Liver (tissue), 9 donors: ENCODE measurements around the gene NUBPL. TPM values are rescaled to one million over a fixed set of nuclear protein-coding genes. Genes with fewer than 3 reads are reported as not detected.
"Not testable (repeated sequence)": the region's sequence is repeated elsewhere in the genome, so short reads cannot be mapped to it uniquely, and the experiment has no call there.

Experiments used
- DNase-seq: peaks from one replicate; pipeline ENCODE4 v3.0.0-alpha.2; 2017; ENCODE audit warnings: low spot score
- H3K27ac ChIP-seq, 2 donors: one replicate each; pipeline ENCODE4 v1.7.0; 2013; ENCODE audit warnings: inconsistent platforms in 2 of 2, low read length in 2 of 2, control low read depth in 1 of 2, low read depth in 1 of 2, mild to moderate bottlenecking in 1 of 2
- H3K27me3 ChIP-seq, 4 donors: one replicate each; pipeline versions ENCODE4 v1.6.1 to v1.7.0; 2013; ENCODE audit warnings: low read length in 3 of 4, inconsistent platforms in 1 of 4, mild to moderate bottlenecking in 1 of 4, moderate library complexity in 1 of 4; ENCODE audit not compliant: control insufficient read depth in 4 of 4, insufficient read depth in 4 of 4
- H3K36me3 ChIP-seq, 4 donors: one replicate each; pipeline versions ENCODE4 v1.6.1 to v1.7.0; 2013; ENCODE audit warnings: low read length in 3 of 4, mild to moderate bottlenecking in 3 of 4, low read depth in 1 of 4, moderate library complexity in 1 of 4; ENCODE audit not compliant: control insufficient read depth in 4 of 4, insufficient read depth in 3 of 4
- H3K4me1 ChIP-seq, 4 donors: one replicate each; pipeline versions ENCODE4 v1.6.1 to v1.7.0; 2013; ENCODE audit warnings: low read length in 3 of 4, mild to moderate bottlenecking in 3 of 4, moderate library complexity in 1 of 4; ENCODE audit not compliant: control insufficient read depth in 4 of 4, insufficient read depth in 4 of 4
- H3K4me3 ChIP-seq, 3 donors: one replicate each; pipeline versions ENCODE4 v1.6.1 to v1.7.0; 2013; ENCODE audit warnings: low read length in 3 of 3, control low read depth in 1 of 3, low read depth in 1 of 3, mild to moderate bottlenecking in 1 of 3
- H3K9ac ChIP-seq, 2 donors: one replicate each; pipeline ENCODE4 v1.7.0; 2013; ENCODE audit warnings: low read length in 2 of 2, mild to moderate bottlenecking in 2 of 2, moderate library complexity in 2 of 2, control low read depth in 1 of 2, low read depth in 1 of 2
- H3K9me3 ChIP-seq, 4 donors: one replicate each; pipeline versions ENCODE4 v1.6.1 to v1.7.0; 2013; ENCODE audit warnings: low read length in 3 of 4; ENCODE audit not compliant: control insufficient read depth in 4 of 4
- ATF3 ChIP-seq: IDR thresholded peaks from 2 replicates; pipeline ENCODE4 v1.6.1; 2016; ENCODE audit warnings: antibody characterized with exemption
- CTCF ChIP-seq: fragments of 150-350 bp; IDR thresholded peaks from 2 replicates; pipeline ENCODE4 v1.5.1; 2017; ENCODE audit warnings: improper control_type of control experiment, low read depth, low read length; ENCODE audit not compliant: missing input control
- EGR1 ChIP-seq, 2 donors: IDR thresholded peaks; 2 replicates each; pipeline ENCODE4 v1.6.1; 2016 to 2018; ENCODE audit warnings: antibody characterized with exemption in 2 of 2, low read depth in 2 of 2
- FOXA1 ChIP-seq: IDR thresholded peaks from 2 replicates; pipeline ENCODE4 v1.6.1; 2016; ENCODE audit warnings: antibody characterized with exemption
- FOXA2 ChIP-seq: IDR thresholded peaks from 2 replicates; pipeline ENCODE4 v1.6.1; 2016; ENCODE audit warnings: antibody characterized with exemption
- GABPA ChIP-seq, 2 donors: IDR thresholded peaks in 1 of 2; conservative IDR thresholded peaks in 1 of 2; 2 replicates each; pipeline ENCODE4 v1.6.1; 2016; ENCODE audit warnings: antibody characterized with exemption in 2 of 2, mild to moderate bottlenecking in 1 of 2, moderate library complexity in 1 of 2
- HNF4A ChIP-seq, 2 donors: conservative IDR thresholded peaks; 2 replicates each; pipeline ENCODE4 v1.6.1; 2016; ENCODE audit warnings: antibody characterized with exemption in 2 of 2, mild to moderate bottlenecking in 2 of 2
- HNF4G ChIP-seq: IDR thresholded peaks from 2 replicates; pipeline ENCODE4 v1.6.1; 2016; ENCODE audit warnings: antibody characterized with exemption
- JUND ChIP-seq, 2 donors: IDR thresholded peaks; 2 replicates each; pipeline ENCODE4 v1.6.1; 2016; ENCODE audit warnings: antibody characterized with exemption in 2 of 2
- NR2F2 ChIP-seq: IDR thresholded peaks from 2 replicates; pipeline ENCODE4 v1.6.1; 2016; ENCODE audit warnings: antibody characterized with exemption
- RAD21 ChIP-seq, 2 donors: IDR thresholded peaks; 2 replicates each; pipeline ENCODE4 v1.6.1; 2016; ENCODE audit warnings: antibody characterized with exemption in 2 of 2, mild to moderate bottlenecking in 2 of 2
- RXRA ChIP-seq, 2 donors: IDR thresholded peaks; 2 replicates each; pipeline ENCODE4 v1.6.1; 2017 to 2018; ENCODE audit warnings: antibody characterized with exemption in 2 of 2, mild to moderate bottlenecking in 1 of 2
- SP1 ChIP-seq: IDR thresholded peaks from 2 replicates; pipeline ENCODE4 v1.6.1; 2018; ENCODE audit warnings: antibody characterized with exemption, mild to moderate bottlenecking
- TAF1 ChIP-seq: conservative IDR thresholded peaks from 2 replicates; pipeline ENCODE4 v1.6.1; 2016; ENCODE audit warnings: antibody characterized with exemption, mild to moderate bottlenecking
- YY1 ChIP-seq: IDR thresholded peaks from 2 replicates; pipeline ENCODE4 v1.6.1; 2016; ENCODE audit warnings: antibody characterized with exemption, mild to moderate bottlenecking
- WGBS: extraction: QIAGEN DNeasy Blood & Tissue Kit; methylation state at CpG from one replicate; pipeline ENCODE4 v1.1.7; 2013; 5-methylcytosine and 5-hydroxymethylcytosine counted together
- polyA plus RNA-seq, 2 donors: library from polyadenylated mRNA; stranded (reverse) in 1 of 2; unstranded in 1 of 2; fragments of 200-250 nt in 1 of 2; fragments of >200 nt in 1 of 2; fragmentation: Nextera tagmentation in 1 of 2; extraction: Ambion mirVana in 1 of 2; gene quantifications; one replicate each; pipeline versions ENCODE4 v1.2.1 to v1.2.3, GENCODE V29; 2013 to 2015
- total RNA-seq, 2 donors: library from RNA; depleted of rRNA; stranded (reverse); fragments of >200 nt; gene quantifications; one replicate each; pipeline ENCODE4 v1.2.3, GENCODE V29; 2014
- TF ChIP-seq, protein P1 (sequence below): IDR thresholded peaks from 2 replicates; pipeline ENCODE4 v1.6.1; 2016; ENCODE audit warnings: antibody characterized with exemption, mild to moderate bottlenecking
- TF ChIP-seq, protein P2 (sequence below): IDR thresholded peaks from 2 replicates; pipeline ENCODE4 v1.6.1; 2016; ENCODE audit warnings: antibody characterized with exemption
- donor health status: healthy.
- donor health status: healthy.
- donor health status: healthy.
- donor health status: healthy.
- donor health status: healthy.

NUBPL gene
- total and polyA plus RNA-seq, 4 donors, result 4.2 to 9.3 (median 6.7) TPM

DNA sequence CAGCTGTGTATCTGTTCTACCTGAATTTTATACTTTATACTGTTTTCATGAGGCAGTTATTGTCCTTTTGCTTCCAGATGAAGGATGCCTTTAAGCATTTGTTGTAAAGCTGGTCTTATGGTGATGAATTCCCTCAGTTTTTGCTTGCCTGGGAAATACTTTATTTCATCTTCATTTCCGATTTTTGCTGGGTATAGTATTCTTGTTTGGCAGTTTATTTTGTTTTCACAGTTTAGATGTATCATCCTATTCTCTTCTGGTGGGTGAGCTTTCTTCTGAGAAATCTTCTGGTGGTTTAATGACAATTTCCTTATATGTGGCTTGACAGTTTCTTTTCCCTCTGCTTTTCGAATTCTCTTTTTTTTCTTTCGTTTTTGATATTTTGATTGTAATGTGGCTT, 188.1 kb downstream of the NUBPL start:
- TF ChIP-seq FOXA2 (no peak), EGR1 (IDR thresholded peaks at IDR 0.05; ENCODE audit: low read depth in 2 of 2) (no peak), CTCF (no peak), GABPA (IDR thresholded peaks at IDR 0.05 in 1 of 2, conservative IDR thresholded peaks at IDR 0.05 in 1 of 2) (no peak), JUND (IDR thresholded peaks at IDR 0.05) (no peak), YY1 (no peak), RXRA (IDR thresholded peaks at IDR 0.05) (no peak), ATF3 (no peak), NR2F2 (no peak), TAF1 (no peak), HNF4G (no peak), RAD21 (IDR thresholded peaks at IDR 0.05) (no peak), FOXA1 (no peak), HNF4A (conservative IDR thresholded peaks at IDR 0.05) (no peak), SP1 (no peak)
- TF ChIP-seq, protein P1, sequence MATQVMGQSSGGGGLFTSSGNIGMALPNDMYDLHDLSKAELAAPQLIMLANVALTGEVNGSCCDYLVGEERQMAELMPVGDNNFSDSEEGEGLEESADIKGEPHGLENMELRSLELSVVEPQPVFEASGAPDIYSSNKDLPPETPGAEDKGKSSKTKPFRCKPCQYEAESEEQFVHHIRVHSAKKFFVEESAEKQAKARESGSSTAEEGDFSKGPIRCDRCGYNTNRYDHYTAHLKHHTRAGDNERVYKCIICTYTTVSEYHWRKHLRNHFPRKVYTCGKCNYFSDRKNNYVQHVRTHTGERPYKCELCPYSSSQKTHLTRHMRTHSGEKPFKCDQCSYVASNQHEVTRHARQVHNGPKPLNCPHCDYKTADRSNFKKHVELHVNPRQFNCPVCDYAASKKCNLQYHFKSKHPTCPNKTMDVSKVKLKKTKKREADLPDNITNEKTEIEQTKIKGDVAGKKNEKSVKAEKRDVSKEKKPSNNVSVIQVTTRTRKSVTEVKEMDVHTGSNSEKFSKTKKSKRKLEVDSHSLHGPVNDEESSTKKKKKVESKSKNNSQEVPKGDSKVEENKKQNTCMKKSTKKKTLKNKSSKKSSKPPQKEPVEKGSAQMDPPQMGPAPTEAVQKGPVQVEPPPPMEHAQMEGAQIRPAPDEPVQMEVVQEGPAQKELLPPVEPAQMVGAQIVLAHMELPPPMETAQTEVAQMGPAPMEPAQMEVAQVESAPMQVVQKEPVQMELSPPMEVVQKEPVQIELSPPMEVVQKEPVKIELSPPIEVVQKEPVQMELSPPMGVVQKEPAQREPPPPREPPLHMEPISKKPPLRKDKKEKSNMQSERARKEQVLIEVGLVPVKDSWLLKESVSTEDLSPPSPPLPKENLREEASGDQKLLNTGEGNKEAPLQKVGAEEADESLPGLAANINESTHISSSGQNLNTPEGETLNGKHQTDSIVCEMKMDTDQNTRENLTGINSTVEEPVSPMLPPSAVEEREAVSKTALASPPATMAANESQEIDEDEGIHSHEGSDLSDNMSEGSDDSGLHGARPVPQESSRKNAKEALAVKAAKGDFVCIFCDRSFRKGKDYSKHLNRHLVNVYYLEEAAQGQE, result no peak
- TF ChIP-seq, protein P2, sequence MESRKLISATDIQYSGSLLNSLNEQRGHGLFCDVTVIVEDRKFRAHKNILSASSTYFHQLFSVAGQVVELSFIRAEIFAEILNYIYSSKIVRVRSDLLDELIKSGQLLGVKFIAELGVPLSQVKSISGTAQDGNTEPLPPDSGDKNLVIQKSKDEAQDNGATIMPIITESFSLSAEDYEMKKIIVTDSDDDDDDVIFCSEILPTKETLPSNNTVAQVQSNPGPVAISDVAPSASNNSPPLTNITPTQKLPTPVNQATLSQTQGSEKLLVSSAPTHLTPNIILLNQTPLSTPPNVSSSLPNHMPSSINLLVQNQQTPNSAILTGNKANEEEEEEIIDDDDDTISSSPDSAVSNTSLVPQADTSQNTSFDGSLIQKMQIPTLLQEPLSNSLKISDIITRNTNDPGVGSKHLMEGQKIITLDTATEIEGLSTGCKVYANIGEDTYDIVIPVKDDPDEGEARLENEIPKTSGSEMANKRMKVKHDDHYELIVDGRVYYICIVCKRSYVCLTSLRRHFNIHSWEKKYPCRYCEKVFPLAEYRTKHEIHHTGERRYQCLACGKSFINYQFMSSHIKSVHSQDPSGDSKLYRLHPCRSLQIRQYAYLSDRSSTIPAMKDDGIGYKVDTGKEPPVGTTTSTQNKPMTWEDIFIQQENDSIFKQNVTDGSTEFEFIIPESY, result no peak
- no peak overlapping the region for H3K27ac ChIP-seq
- no peak overlapping the region for H3K9ac ChIP-seq
- no peak overlapping the region for H3K4me3 ChIP-seq
- WGBS, result 93% methylated on average over 3 of the region's 3 CpGs
- H3K27me3 ChIP-seq, result no peaks in the 10 kb centered on the region
- H3K9me3 ChIP-seq, result peaks cover 3 to 10% (median 6%) of the 10 kb centered on the region in 4 donors
- no peak for DNase-seq
- H3K4me1 ChIP-seq, result peaks cover 0 to 2% (median 0%) of the 10 kb centered on the region in 4 donors
- no peaks in the 10 kb centered on the region for H3K36me3 ChIP-seq

GRCh38 chr14:31751047-31751446, 189.8 kb downstream of the NUBPL start:
- DNase-seq, H3K9ac ChIP-seq, H3K4me3 ChIP-seq, H3K9me3 ChIP-seq, H3K27me3 ChIP-seq, H3K36me3 ChIP-seq, H3K27ac ChIP-seq, H3K4me1 ChIP-seq: not testable (repeated sequence)
- WGBS, result 90% methylated on average over 1 of the region's 1 CpG
